Measurements from ENCODE around the gene ADD1. TPM values are rescaled to one million over a fixed set of nuclear protein-coding genes. Genes with fewer than 3 reads are reported as not detected.

Gene ADD1
- total and polyA plus RNA-seq, 2 donors from 2014 or later: 232 to 313 TPM

- Histone ChIP-seq H3K36me3 (ENCODE audit: control insufficient read depth in 2 of 3, insufficient read depth in 3 of 3, low read length in 3 of 3) (no peaks in the 10 kb centered on the region), H3K4me1 (ENCODE audit: control insufficient read depth in 2 of 3, insufficient read depth in 2 of 3, low read depth in 1 of 3, low read length in 3 of 3) (peaks cover 12 to 51% (median 42%) of the 10 kb centered on the region in 3 donors), H3K27ac (ENCODE audit: low read depth in 2 of 2, low read length in 2 of 2) (peak overlapping the region; percentile 81 to 83), H3K9ac (ENCODE audit: low read length in 3 of 3) (no peak overlapping the region), H3K4me3 (ENCODE audit: low read length in 3 of 3) (no peak overlapping the region), H3K27me3 (ENCODE audit: control insufficient read depth, insufficient read depth, low read length) (no peaks in the 10 kb centered on the region), H3K9me3 (ENCODE audit: control insufficient read depth in 2 of 3, insufficient read depth in 1 of 3, low read length in 3 of 3) (no peaks in the 10 kb centered on the region)
- DNase-seq (no peak), FAIRE-seq (no peak)
- intact Hi-C loops (cut with DNase I): no loop called here
- no peak for TF ChIP-seq CTCF (IDR thresholded peaks at IDR 0.05; ENCODE audit: borderline replicate concordance, extremely low read depth, insufficient read depth)
These were observed 23.2 kb downstream of the ADD1 start for GRCh38 chr4:2866891-2867290.

GRCh38 chr4:2867758-2868491 is 24.3 kb downstream of the ADD1 start:
- H3K27me3 ChIP-seq (ENCODE audit: control insufficient read depth, insufficient read depth, low read length): no peaks in the 10 kb centered on the region
- TF ChIP-seq CTCF (IDR thresholded peaks at IDR 0.05; ENCODE audit: borderline replicate concordance, extremely low read depth, insufficient read depth): no peak
- H3K9me3 ChIP-seq (ENCODE audit: control insufficient read depth in 2 of 3, insufficient read depth in 1 of 3, low read length in 3 of 3): no peaks in the 10 kb centered on the region
- peaks cover 10 to 42% (median 32%) of the 10 kb centered on the region in 3 donors for H3K4me1 ChIP-seq (ENCODE audit: control insufficient read depth in 2 of 3, insufficient read depth in 2 of 3, low read depth in 1 of 3, low read length in 3 of 3)
- no peaks in the 10 kb centered on the region for H3K36me3 ChIP-seq (ENCODE audit: control insufficient read depth in 2 of 3, insufficient read depth in 3 of 3, low read length in 3 of 3)
- DNase-seq (peak in 1 of 5 donors; percentile 47), FAIRE-seq (no peak)
- intact Hi-C loops (cut with DNase I): no loop called here
- peak overlapping the region in 2 of 3 donors; percentile 11 to 68 for H3K9ac ChIP-seq (ENCODE audit: low read length in 3 of 3)
- H3K4me3 ChIP-seq (ENCODE audit: low read length in 3 of 3): peak overlapping the region; percentile 17 to 71 (median 63)
- H3K27ac ChIP-seq (ENCODE audit: low read depth in 2 of 2, low read length in 2 of 2): peak overlapping the region; percentile 81 to 83

- H3K4me3 ChIP-seq (ENCODE audit: low read length in 3 of 3): peak overlapping the region in 2 of 3 donors; percentile 63 to 71
- H3K27ac ChIP-seq (ENCODE audit: low read depth in 2 of 2, low read length in 2 of 2): peak overlapping the region; percentile 81 to 83
- peak overlapping the region in 2 of 3 donors; percentile 43 to 68 for H3K9ac ChIP-seq (ENCODE audit: low read length in 3 of 3)
- no peaks in the 10 kb centered on the region for H3K36me3 ChIP-seq (ENCODE audit: control insufficient read depth in 2 of 3, insufficient read depth in 3 of 3, low read length in 3 of 3)
- TF ChIP-seq CTCF (IDR thresholded peaks at IDR 0.05; ENCODE audit: borderline replicate concordance, extremely low read depth, insufficient read depth): no peak
- intact Hi-C loops (cut with DNase I): no loop called here
- FAIRE-seq (no peak), DNase-seq (no peak)
- H3K4me1 ChIP-seq (ENCODE audit: control insufficient read depth in 2 of 3, insufficient read depth in 2 of 3, low read depth in 1 of 3, low read length in 3 of 3): peaks cover 10 to 49% (median 32%) of the 10 kb centered on the region in 3 donors
- H3K27me3 ChIP-seq (ENCODE audit: control insufficient read depth, insufficient read depth, low read length): no peaks in the 10 kb centered on the region
- H3K9me3 ChIP-seq (ENCODE audit: control insufficient read depth in 2 of 3, insufficient read depth in 1 of 3, low read length in 3 of 3): no peaks in the 10 kb centered on the region
These were observed 25.3 kb downstream of the ADD1 start for GRCh38 chr4:2868877-2869487.
